Endometrial microvascular endothelial cells (primary cell): ENCODE measurements around the gene KLF7. TPM values are rescaled to one million over a fixed set of nuclear protein-coding genes. Genes with fewer than 3 reads are reported as not detected.

Experiments used
- in situ Hi-C: cut with HindIII; loops from 2 replicates; pipeline ENCODE4 v1.10.0; 2017; ENCODE audit warnings: low sequenced_read_pairs, low pct_unique_long_range_greater_than_20kb; ENCODE audit errors: inconsistent ontology term
- total RNA-seq: library from RNA; depleted of rRNA; stranded (reverse); fragments of >200 nt; gene quantifications from one replicate; pipeline ENCODE4 v1.2.3, GENCODE V29; 2015; ENCODE audit errors: inconsistent ontology term

KLF7 gene
- total RNA-seq, 1 donor from 2014 or later = 35.5 TPM

- in situ Hi-C loops = no loop called here
Measured at GRCh38 chr2:207135340-207135739, 30.4 kb downstream of the KLF7 start.

DNA sequence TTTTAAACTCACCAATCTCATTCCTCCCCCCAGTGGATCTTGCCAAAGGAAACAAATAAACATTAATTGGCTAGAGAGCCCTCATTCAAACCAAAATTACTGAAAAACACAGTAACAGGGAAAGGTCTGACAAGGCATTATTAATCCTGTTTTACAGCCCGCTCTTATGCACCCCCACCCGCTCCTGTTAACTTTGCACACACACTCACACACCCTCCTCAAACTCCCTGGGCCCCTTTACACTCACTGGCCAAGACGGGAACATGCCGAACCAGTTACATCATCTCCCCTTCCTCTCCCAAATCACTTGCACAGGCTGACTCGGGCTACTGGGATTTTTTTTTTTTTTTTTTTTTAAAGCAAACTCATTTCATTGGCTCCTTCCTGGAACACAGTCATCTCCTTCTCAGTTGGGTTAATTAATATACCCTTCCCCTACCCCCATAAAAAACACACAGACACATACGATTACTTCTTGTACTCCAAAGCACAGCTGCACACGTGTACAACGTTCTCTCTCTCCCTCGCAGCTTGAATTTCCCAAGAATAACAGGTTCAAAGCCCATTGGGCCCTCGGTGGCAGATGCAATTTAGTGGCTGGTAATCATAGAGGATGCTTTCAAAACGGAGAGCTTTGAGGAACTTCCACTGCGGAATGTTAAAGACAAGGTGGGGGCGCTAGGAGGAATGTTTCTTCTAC, 31.8 kb downstream of the KLF7 start:
- in situ Hi-C loops = no loop called here

GRCh38 chr2:207133458-207133819, 32.3 kb downstream of the KLF7 start:
- in situ Hi-C loops = no loop called here

- in situ Hi-C loops = no loop called here
Measured at GRCh38 chr2:207132019-207132418, 33.7 kb downstream of the KLF7 start.

GRCh38 chr2:207131594-207131993, 34.2 kb downstream of the KLF7 start:
- in situ Hi-C loops = no loop called here

DNA sequence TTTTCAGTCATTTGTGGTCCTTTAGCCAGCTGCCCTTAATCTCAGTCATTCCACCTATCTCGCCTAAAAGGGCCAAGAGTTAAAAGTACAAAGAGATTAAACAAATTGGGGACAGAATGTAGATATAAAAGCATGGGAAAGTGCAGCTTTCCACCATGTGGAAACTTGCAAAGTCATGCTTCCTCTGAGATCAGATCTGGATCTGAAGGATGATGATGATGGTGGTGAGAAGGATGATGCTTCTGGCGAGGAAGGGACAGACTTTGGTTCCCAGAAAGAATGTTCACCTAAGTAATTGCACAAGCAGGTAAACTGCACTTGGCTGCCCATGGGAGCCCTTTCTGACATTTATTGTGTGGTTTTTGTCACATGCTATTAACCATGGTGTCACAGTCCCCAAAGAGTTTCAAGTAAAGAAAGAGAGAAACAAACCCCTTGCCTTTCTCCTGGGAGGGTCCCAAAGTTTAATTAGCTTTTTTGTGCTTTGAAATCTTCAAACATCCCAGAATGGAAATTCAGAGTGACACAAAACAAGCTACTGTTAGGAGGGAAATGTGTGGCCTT, 34.7 kb downstream of the KLF7 start:
- in situ Hi-C loops = no loop called here

DNA sequence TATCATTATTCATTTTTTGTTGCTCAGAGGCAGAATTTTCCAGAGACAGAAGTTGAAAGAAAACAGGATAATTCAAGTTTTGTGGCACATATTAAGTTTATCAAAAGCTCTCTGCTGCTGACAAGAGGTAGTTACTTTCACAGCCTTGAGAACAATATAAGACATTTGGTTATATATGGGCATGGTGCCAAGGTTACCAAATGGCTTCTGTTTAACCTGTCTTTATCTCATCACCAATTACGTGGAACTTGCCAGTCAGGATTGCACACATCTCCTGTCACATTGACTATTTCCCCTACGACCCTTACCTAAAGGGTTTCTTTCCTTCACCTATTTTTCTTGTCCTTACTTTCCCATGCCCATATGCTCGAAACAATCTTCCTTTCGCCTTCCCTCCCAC, 35.9 kb downstream of the KLF7 start:
- in situ Hi-C loops = no loop called here

GRCh38 chr2:207128867-207129266, 36.9 kb downstream of the KLF7 start:
- in situ Hi-C loops = no loop called here

GRCh38 chr2:207126724-207127308, 38.9 kb downstream of the KLF7 start:
- in situ Hi-C loops = no loop called here

GRCh38 chr2:207123776-207124391, 41.9 kb downstream of the KLF7 start:
- in situ Hi-C loops = no loop called here

DNA sequence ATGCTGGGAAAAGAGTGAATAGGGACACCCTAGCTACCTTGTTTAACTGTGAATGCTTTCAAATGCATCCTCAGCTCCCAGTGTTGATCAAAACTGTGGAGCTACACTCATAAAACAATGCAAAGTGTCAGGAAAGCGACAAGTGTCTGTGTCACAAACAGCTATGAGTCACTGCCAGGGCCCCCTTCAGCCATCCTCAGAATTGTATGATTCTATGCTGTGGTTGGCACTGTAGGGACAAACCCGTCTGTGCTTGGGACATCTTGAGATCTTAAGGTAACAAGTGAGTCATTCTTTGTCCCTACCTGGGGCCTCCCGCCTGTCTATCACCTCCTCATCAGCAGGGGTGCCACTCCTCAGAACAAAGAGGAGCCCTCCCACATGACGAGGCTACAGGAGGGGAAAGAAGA, 42.4 kb downstream of the KLF7 start:
- in situ Hi-C loops = no loop called here

- in situ Hi-C loops = no loop called here
Measured at GRCh38 chr2:207122651-207123334, 43.0 kb downstream of the KLF7 start.

GRCh38 chr2:207121784-207122183, 44.0 kb downstream of the KLF7 start:
- in situ Hi-C loops = no loop called here

- in situ Hi-C loops = no loop called here
Measured at GRCh38 chr2:207119048-207119447, 46.7 kb downstream of the KLF7 start.

- in situ Hi-C loops = no loop called here
Measured at GRCh38 chr2:207117668-207118067, 48.1 kb downstream of the KLF7 start.

- in situ Hi-C loops = no loop called here
Measured at GRCh38 chr2:207115715-207116364, 49.9 kb downstream of the KLF7 start.

GRCh38 chr2:207113414-207113813, 52.3 kb downstream of the KLF7 start:
- in situ Hi-C loops = no loop called here

DNA sequence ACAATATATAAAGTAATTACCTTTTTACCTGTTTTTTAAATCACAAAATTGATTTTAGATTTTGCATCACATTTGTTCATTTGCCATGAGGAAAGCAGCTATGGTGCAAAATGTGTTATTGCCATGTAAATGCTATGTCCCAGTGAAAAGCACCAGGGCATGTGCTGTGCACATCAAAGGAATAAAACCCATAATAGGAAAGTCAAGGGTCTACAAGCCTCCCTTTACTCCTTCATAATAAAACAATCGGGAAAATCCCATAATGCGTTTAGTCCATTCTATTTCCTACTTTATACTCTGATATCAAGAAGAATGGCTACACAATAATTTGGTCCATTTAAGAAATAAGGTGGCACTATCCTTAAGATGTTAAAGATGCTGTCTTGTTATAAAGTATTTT, 53.0 kb downstream of the KLF7 start:
- in situ Hi-C loops = no loop called here

DNA sequence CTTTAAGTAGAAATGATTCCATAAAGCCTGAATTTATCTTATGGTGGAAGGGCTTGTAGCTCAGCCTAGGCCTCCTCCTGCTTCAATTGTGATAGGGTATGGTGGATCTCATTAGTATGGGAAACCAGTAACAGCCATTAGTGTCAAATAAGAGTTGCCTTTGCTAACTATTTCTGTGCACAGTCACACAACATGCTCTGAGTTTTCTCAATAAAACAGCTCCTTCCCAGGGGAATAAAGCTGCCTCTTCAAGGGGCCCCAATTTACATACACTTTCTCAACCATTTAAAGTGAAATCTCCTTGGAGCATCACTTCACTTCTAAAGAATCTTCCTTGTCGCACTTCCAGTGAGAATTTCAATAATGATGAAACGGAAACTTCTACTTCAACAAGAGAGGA, 53.4 kb downstream of the KLF7 start:
- in situ Hi-C loops = no loop called here
